Adrenal gland (tissue), 5 donors: ENCODE data around the gene NUP210.

Experiments used
- POLR2A ChIP-seq, 2 donors: fragments of 450-650 bp; IDR thresholded peaks; one replicate each; pipeline ENCODE4 v1.6.1; 2017; ENCODE audit warnings: antibody characterized with exemption in 2 of 2, mild to moderate bottlenecking in 2 of 2, moderate library complexity in 1 of 2
- TF ChIP-seq, protein P1 (sequence below), 6 experiments: fragments of 450-650 bp in 4 of 6; fragments of 200-600 bp in 2 of 6; sonication (generic) in 1 of 6; IDR thresholded peaks; 1 replicate in 5 of 6; 2 replicates in 1 of 6; pipeline versions ENCODE4 v1.5.1 to v1.8.0; 2016 to 2021; ENCODE audit warnings: antibody characterized with exemption in 6 of 6, mild to moderate bottlenecking in 2 of 6, moderate library complexity in 1 of 6
- donor health status: DM: no; HTN: no; CAD: no.

GRCh38 chr3:13429631-13430291, 9.6 kb upstream of the NUP210 start:
- TF ChIP-seq, protein P1, sequence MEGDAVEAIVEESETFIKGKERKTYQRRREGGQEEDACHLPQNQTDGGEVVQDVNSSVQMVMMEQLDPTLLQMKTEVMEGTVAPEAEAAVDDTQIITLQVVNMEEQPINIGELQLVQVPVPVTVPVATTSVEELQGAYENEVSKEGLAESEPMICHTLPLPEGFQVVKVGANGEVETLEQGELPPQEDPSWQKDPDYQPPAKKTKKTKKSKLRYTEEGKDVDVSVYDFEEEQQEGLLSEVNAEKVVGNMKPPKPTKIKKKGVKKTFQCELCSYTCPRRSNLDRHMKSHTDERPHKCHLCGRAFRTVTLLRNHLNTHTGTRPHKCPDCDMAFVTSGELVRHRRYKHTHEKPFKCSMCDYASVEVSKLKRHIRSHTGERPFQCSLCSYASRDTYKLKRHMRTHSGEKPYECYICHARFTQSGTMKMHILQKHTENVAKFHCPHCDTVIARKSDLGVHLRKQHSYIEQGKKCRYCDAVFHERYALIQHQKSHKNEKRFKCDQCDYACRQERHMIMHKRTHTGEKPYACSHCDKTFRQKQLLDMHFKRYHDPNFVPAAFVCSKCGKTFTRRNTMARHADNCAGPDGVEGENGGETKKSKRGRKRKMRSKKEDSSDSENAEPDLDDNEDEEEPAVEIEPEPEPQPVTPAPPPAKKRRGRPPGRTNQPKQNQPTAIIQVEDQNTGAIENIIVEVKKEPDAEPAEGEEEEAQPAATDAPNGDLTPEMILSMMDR (IDR thresholded peaks at IDR 0.05): no peak
- no peak for TF ChIP-seq POLR2A (IDR thresholded peaks at IDR 0.05)
